GM19324 (cell line): ENCODE data around the gene ADGRG6.
"Not testable (repeated sequence)": the region's sequence is repeated elsewhere in the genome, so short reads cannot be mapped to it uniquely, and the experiment has no call there.

Experiments used
- ATAC-seq: cut with Tn5 transposase; IDR thresholded peaks from one replicate; pipeline ENCODE4 v1.9.1; 2021; ENCODE audit warnings: mild to moderate bottlenecking, moderate library complexity; ENCODE audit not compliant: unreplicated experiment, low FRiP score

The ADGRG6 gene

GRCh38 chr6:142433419-142433818 is 131.6 kb downstream of the ADGRG6 start:
- no peak for ATAC-seq

- ATAC-seq = no peak
Observed at GRCh38 chr6:142438898-142439297, 137.1 kb downstream of the ADGRG6 start.

DNA sequence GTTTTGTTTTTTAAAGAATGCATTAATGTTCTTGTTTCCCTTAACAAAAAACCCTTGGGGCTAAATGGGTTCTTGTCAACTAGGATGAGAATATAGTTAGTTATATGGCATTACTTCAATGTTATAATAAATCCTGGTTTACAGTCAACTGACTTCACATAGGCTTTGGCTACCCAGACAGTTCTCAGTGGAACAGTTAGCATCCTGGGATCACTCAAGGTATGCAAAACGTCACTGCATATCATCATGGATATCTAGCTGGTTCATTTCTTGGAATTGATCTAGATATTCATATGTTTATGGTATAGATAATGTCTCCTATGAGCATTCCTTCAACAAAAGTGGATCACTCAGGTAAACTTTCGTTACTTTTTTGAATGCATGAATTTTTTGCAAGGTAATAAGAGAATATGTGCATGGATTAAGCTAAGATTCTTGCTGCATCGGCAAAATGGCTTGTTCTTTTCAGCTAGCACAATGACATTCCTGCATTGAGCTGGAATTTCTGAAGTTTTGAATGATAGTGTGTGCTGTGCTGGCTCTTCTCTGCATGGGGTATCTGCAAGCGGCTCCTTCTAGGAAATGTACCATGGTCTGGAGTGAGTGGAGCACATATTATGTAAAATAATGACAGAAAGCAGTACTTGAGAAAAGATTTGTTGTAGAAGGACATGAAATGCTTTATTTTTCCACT is 138.9 kb downstream of the ADGRG6 start:
- ATAC-seq = no peak

DNA sequence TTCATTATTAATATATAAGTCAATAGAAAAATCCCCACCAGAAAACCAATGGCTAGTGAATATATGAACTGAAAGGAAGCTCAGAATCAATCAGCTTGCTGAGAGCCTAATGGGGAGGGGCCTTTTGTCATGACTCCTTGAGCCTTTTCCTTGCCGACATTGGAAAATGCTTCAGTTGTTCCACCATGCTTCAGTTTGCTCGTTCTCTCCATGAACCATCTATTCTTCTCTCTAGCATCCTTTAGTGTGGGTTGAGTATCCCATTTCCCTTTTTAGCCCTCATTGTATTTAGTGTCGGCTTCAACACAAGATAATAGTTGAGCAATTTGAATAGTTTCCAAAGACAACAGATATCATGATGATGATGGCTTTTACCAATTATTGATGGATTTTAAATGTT is 139.9 kb downstream of the ADGRG6 start:
- no peak for ATAC-seq

GRCh38 chr6:142443102-142443501 is 141.3 kb downstream of the ADGRG6 start:
- ATAC-seq = no peak

GRCh38 chr6:142443532-142443931 is 141.7 kb downstream of the ADGRG6 start:
- ATAC-seq = no peak

DNA sequence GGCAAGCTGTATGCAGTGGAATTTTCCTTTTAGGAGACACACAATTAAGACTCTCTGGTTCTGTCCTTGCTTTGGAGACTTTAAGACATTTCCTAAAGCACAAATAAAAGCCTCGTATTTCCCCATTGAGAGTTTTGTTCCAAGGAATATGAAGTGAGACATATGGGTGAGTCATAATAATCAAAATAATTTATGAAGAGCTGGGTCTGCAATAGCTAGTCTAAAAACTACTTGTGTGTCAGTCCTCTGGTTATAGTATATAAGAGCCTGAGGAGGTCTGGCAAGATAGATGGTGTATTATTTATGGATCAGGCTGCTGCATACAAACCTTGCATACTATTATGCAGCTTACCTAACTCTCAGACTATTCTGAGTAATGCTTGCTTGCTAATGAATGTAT is 142.6 kb downstream of the ADGRG6 start:
- ATAC-seq = no peak

- no peak for ATAC-seq
Observed at GRCh38 chr6:142444881-142445301, 143.1 kb downstream of the ADGRG6 start.

DNA sequence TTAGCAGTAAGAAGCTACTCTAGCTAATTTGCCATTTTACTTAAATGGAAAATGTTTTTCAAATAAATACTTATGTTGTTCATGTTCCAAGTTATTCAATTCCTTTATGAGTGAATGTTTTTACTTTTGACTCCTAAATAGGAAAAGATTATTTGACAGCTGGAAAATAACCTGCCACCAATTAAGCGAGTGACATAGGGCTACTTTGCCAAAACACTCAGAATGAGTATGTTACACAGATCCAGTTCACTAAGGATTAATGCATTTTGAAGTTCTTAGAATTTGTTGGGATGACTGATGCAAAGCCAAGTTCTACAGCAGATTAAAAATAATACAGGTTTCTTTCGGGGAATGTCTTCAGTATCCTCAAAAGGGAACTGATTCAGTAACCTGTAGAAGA is 144.4 kb downstream of the ADGRG6 start:
- ATAC-seq = no peak

GRCh38 chr6:142446576-142446975 is 144.8 kb downstream of the ADGRG6 start:
- no peak for ATAC-seq

DNA sequence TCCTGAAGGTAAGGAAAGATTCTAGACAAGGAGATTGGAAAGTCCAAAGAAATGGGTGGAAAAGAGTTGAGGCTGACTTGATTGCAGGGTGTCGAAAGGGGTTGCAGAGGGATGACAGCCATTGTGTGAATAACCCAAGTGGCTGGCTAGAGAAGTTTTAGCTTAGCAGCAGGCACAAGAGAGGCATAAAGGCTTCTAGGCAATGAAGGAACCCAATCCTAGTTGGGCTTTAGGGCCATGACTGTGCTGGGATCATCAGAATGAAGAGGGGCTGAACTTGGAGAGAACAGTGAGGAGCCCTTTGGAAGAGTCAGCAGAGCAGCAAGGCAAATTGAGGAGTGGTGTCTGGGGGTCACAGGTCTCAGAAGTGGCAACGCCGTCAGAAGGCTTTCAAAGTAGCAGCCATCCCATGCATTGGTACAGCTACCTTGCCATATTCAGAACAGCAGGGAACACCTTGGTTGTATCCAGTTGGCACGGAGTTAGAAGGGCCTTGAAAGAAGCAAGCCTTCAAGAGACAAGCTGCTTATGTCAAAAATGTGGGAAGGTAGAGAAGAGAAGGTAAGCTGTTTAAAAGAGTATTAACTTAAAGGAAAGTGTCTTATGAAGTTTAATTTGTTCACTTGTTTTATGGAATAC is 146.4 kb downstream of the ADGRG6 start:
- no peak for ATAC-seq

- ATAC-seq = not testable (repeated sequence)
Observed at GRCh38 chr6:142450856-142451255, 149.0 kb downstream of the ADGRG6 start.

- ATAC-seq = no peak
Observed at GRCh38 chr6:142452993-142453392, 151.2 kb downstream of the ADGRG6 start.

GRCh38 chr6:142454196-142454595 is 152.4 kb downstream of the ADGRG6 start:
- not testable (repeated sequence) for ATAC-seq

GRCh38 chr6:142454848-142455247 is 153.0 kb downstream of the ADGRG6 start:
- ATAC-seq = not testable (repeated sequence)

DNA sequence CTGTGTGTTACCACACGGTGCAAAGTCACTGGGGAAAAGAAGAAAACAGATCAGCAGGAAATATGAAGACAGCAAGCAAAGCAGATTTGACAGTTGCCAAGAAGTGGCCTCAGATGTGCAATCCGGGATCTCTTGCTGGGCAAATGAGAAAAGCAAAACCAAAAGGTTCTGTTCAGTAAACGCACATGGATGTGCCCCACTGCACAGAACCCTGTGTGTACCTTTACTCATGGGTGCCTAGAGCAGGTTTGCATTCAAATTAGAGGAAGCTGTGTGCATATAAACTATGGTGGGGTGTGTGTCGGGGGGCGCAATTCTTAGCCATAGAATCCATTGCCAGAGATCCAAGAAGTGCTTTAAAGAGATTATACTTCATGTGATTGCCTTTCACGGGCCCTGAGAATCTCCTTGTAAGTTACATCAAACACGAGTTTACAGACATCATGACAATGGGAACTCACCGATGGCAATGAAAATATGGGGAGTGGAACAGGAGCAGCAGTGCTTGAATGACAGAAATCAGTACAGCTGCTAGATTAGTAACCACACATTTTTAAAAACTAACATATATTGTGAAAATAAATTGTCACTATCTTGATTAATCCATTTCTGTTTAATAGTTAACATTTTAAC is 154.3 kb downstream of the ADGRG6 start:
- no peak for ATAC-seq

- no peak for ATAC-seq
Observed at GRCh38 chr6:142457638-142458406, 156.0 kb downstream of the ADGRG6 start.

DNA sequence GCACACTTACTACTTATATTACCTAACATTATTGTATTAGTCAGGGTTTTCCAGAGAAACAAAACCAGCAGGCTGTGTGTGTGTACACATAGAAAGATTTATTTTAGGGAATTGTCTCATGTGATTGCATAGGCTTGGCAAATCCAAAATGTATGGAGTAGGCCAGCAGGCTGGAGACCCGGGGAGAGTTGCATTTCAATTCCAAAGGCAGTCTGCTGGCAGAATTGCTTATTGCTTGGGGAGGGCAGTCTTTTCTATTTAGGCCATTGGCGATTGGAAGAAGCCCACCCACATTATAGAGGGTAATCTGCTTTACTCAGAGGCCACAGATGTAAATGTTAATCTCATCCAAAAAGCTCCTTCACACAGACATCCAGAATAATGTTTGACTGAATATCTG is 157.0 kb downstream of the ADGRG6 start:
- no peak for ATAC-seq

DNA sequence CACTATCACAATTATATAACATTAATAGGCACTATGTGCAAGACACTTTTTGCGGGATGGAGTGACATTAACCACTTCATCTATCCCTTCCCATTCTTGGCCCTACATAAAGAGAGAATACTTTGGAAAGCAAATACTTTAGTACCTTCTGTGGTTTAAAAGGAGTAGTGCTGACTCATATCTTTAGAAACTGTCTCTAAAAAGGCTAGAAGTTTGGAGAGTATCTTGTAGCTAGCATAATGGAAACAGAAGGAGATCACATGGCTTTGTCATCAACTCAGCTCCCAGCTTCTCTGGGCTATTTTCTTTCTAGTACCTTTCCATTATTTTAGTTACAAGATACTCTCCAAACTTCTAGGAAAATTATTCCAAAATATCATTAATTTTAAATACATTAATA is 157.5 kb downstream of the ADGRG6 start:
- ATAC-seq = no peak

- ATAC-seq = no peak
Observed at GRCh38 chr6:142462260-142462659, 160.5 kb downstream of the ADGRG6 start.

DNA sequence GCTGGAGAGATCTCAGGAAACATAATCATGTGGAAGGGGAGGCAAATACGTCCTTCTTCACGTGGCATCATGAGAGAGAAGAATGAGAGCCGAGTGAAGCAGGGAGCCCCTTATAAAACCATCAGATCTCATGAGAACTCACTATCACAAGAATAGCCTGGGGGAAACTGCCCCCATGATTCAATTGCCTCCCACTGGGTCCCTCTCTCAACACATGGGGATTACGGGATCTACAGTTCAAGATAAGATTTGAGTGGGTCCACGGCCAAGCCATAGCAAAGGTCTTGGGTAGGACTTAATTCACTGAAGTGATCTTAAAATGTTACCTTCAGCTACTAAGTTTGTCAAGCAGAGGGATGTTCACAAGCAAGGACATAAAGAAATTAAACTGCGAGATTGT is 162.2 kb downstream of the ADGRG6 start:
- ATAC-seq = no peak
